ENCODE data around the gene CIB1. TPM values are rescaled to one million over a fixed set of nuclear protein-coding genes. Genes with fewer than 3 reads are reported as not detected.

CIB1 gene
- total RNA-seq, 1 experiment from 2014 or later, result 113 TPM

DNA sequence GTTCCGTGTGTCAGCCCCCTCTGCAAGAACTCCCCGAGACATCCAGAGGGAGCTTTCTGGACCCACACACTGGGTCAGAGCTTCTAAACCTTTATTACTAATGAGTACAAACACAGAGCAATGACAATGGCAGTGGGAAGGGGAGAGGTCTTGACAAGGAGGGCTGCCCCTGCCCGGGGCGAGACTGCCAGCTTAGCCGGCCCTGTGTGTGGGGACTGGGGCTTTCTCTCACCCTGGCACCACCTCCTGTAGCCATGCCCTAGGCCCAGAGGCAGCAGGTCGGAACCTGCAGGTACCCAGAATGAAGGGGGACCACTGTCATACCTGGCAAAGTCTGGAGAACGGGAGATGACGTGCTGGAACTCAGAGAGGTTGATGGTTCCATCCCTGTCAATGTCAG, 3.1 kb downstream of the CIB1 start:
- H3K4me2 ChIP-seq, result peak overlapping the region; percentile 52
- DNase-seq, result no peak
- ChIA-PET CTCF (no interaction called here), POLR2A (ENCODE audit: unreplicated experiment) (interaction anchor here (0.6 kb wide), 1 partner anchor 105 kb away, joined by 3 read pairs; no protein-coding TSS in a partner anchor)
- no peaks in the 10 kb centered on the region for H3K27me3 ChIP-seq (ENCODE audit: insufficient read depth, low read depth)
- no peak overlapping the region for H3K4me3 ChIP-seq
- no peak overlapping the region for H2AFZ ChIP-seq
- peaks cover 79% of the 10 kb centered on the region for H3F3A ChIP-seq (ENCODE audit: insufficient read depth, low read depth)
- BruUV-seq (replicated peaks), result no TSS peak
- H3K27ac ChIP-seq, result peak overlapping the region; percentile 46
- peaks cover 39% of the 10 kb centered on the region for H3K4me1 ChIP-seq (replicated peaks; ENCODE audit: insufficient read depth)
- peaks cover 19% of the 10 kb centered on the region; the same call in 1 of the 2 replicates for H3K36me3 ChIP-seq (ENCODE audit: low read depth)
- intact Hi-C loops (cut with micrococcal nuclease; ENCODE audit: unreplicated experiment), result loop anchor here (5.0 kb wide), 1 partner anchor 338 kb away; the partner anchor contains the start of gene AP3S2
- no peaks in the 10 kb centered on the region for H3K9me3 ChIP-seq (ENCODE audit: insufficient read depth, low read depth)
- H4K20me1 ChIP-seq (ENCODE audit: insufficient read depth), result peaks cover 14% of the 10 kb centered on the region; the same call in 1 of the 2 replicates
- peaks cover 41% of the 10 kb centered on the region for H3K79me2 ChIP-seq (ENCODE audit: low read depth)
- TF ChIP-seq, protein P1, sequence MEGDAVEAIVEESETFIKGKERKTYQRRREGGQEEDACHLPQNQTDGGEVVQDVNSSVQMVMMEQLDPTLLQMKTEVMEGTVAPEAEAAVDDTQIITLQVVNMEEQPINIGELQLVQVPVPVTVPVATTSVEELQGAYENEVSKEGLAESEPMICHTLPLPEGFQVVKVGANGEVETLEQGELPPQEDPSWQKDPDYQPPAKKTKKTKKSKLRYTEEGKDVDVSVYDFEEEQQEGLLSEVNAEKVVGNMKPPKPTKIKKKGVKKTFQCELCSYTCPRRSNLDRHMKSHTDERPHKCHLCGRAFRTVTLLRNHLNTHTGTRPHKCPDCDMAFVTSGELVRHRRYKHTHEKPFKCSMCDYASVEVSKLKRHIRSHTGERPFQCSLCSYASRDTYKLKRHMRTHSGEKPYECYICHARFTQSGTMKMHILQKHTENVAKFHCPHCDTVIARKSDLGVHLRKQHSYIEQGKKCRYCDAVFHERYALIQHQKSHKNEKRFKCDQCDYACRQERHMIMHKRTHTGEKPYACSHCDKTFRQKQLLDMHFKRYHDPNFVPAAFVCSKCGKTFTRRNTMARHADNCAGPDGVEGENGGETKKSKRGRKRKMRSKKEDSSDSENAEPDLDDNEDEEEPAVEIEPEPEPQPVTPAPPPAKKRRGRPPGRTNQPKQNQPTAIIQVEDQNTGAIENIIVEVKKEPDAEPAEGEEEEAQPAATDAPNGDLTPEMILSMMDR (conservative IDR thresholded peaks at IDR 0.05), result no peak
- no peak for TF ChIP-seq EZH2 (IDR thresholded peaks at IDR 0.05; ENCODE audit: low read depth)
- no peaks in the 10 kb centered on the region for H3K9me2 ChIP-seq (ENCODE audit: insufficient read depth)

DNA sequence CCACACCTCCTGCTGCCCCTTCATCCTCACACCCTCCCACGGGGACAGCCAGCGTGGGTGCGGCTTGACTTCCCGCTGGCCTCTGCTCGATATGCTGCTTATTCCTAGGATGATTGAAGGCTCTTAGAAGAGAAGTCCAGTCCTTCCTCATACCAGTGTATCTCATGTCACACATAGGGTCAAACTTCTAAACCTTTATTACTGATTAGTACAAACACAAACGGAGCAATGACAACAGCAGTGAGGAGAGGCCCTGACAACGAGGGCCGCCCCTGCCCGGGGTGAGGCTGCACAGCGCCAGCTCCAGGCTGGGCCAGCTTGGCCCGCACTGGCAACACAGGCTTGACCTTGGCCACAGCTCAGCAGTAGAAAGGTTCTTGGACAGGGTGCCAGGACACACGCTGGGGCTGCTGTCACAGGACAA, 3.7 kb downstream of the CIB1 start:
- ChIA-PET CTCF (no interaction called here), POLR2A (ENCODE audit: unreplicated experiment) (interaction anchor here (0.6 kb wide), 1 partner anchor 104 kb away, joined by 3 read pairs; no protein-coding TSS in a partner anchor)
- no peak overlapping the region for H3K4me3 ChIP-seq
- H3K36me3 ChIP-seq (ENCODE audit: low read depth), result peaks cover 19% of the 10 kb centered on the region; the same call in 1 of the 2 replicates
- peaks cover 14% of the 10 kb centered on the region; the same call in 1 of the 2 replicates for H4K20me1 ChIP-seq (ENCODE audit: insufficient read depth)
- peaks cover 37% of the 10 kb centered on the region for H3K4me1 ChIP-seq (replicated peaks; ENCODE audit: insufficient read depth)
- H3K9me3 ChIP-seq (ENCODE audit: insufficient read depth, low read depth), result no peaks in the 10 kb centered on the region
- peak overlapping the region; percentile 46 for H3K27ac ChIP-seq
- peaks cover 82% of the 10 kb centered on the region for H3F3A ChIP-seq (ENCODE audit: insufficient read depth, low read depth)
- TF ChIP-seq, protein P1 (conservative IDR thresholded peaks at IDR 0.05), result no peak
- TF ChIP-seq EZH2 (IDR thresholded peaks at IDR 0.05; ENCODE audit: low read depth), result no peak
- H3K9me2 ChIP-seq (ENCODE audit: insufficient read depth), result no peaks in the 10 kb centered on the region
- DNase-seq, result peak; percentile 53 to 79
- H3K4me2 ChIP-seq, result peak overlapping the region; percentile 52
- intact Hi-C loops (cut with micrococcal nuclease; ENCODE audit: unreplicated experiment), result loop anchor here (5.0 kb wide), 1 partner anchor 338 kb away; the partner anchor contains the start of gene AP3S2
- H2AFZ ChIP-seq, result no peak overlapping the region
- H3K79me2 ChIP-seq (ENCODE audit: low read depth), result peaks cover 38% of the 10 kb centered on the region
- BruUV-seq (replicated peaks), result no TSS peak
- H3K27me3 ChIP-seq (ENCODE audit: insufficient read depth, low read depth), result no peaks in the 10 kb centered on the region

DNA sequence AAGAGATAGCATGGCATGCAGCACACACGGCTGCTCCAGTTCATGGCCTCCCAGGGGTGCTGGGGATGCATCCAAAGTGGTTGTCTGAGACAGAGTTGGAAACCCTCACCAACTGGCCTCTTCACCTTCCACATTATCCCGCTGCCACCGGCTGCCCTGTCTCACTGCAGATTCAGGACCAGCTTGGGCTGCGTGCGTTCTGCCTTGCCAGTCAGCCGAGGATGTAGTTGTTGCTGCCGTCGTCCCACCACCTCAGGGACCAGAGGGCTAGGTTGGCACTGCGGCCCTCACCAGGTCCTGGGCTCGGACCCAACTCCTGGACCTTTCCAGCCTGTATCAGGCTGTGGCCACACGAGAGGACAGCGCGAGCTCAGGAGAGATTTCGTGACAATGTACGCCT, 4.8 kb downstream of the CIB1 start:
- Histone ChIP-seq H3K27ac (peak overlapping the region; percentile 46; the same call in 1 of the 2 replicates), H4K20me1 (ENCODE audit: insufficient read depth) (peaks cover 14% of the 10 kb centered on the region; the same call in 1 of the 2 replicates), H3K36me3 (ENCODE audit: low read depth) (peaks cover 27% of the 10 kb centered on the region; the same call in 1 of the 2 replicates), H3K27me3 (ENCODE audit: insufficient read depth, low read depth) (no peaks in the 10 kb centered on the region), H3F3A (ENCODE audit: insufficient read depth, low read depth) (peaks cover 84% of the 10 kb centered on the region), H2AFZ (no peak overlapping the region), H3K4me3 (no peak overlapping the region), H3K4me1 (replicated peaks; ENCODE audit: insufficient read depth) (peaks cover 32% of the 10 kb centered on the region), H3K79me2 (ENCODE audit: low read depth) (peaks cover 28% of the 10 kb centered on the region), H3K9me3 (ENCODE audit: insufficient read depth, low read depth) (no peaks in the 10 kb centered on the region), H3K9me2 (ENCODE audit: insufficient read depth) (no peaks in the 10 kb centered on the region), H3K4me2 (no peak overlapping the region)
- BruUV-seq (replicated peaks), result no TSS peak
- ChIA-PET CTCF (no interaction called here), POLR2A (ENCODE audit: unreplicated experiment) (no interaction called here)
- intact Hi-C loops (cut with micrococcal nuclease; ENCODE audit: unreplicated experiment), result no loop called here
- DNase-seq, result no peak
- TF ChIP-seq, protein P1 (conservative IDR thresholded peaks at IDR 0.05), result no peak
- TF ChIP-seq EZH2 (IDR thresholded peaks at IDR 0.05; ENCODE audit: low read depth), result no peak
